NCI-H2196 treated with DMSO at 0.1 percent for 48 hours (cell line): Measurements from ENCODE around the gene POU2F1.

Experiments
- DNase-seq: peaks from one replicate; lab custom pipeline; 2025; ENCODE audit not compliant: unreplicated experiment; lab: John Stamatoyannopoulos, UW

POU2F1 gene

GRCh38 chr1:167412920-167413319 lies 192.2 kb downstream of the POU2F1 start:
- no peak for DNase-seq

GRCh38 chr1:167413328-167413727 lies 192.6 kb downstream of the POU2F1 start:
- DNase-seq = no peak

GRCh38 chr1:167416506-167416905 lies 195.8 kb downstream of the POU2F1 start:
- no peak for DNase-seq

GRCh38 chr1:167418391-167418790 lies 197.7 kb downstream of the POU2F1 start:
- no peak for DNase-seq

GRCh38 chr1:167419245-167419644 lies 198.6 kb downstream of the POU2F1 start:
- DNase-seq = no peak

- no peak for DNase-seq
These were observed 199.8 kb downstream of the POU2F1 start for GRCh38 chr1:167420510-167420909.

GRCh38 chr1:167423684-167424619 lies 203.3 kb downstream of the POU2F1 start:
- no peak for DNase-seq

- DNase-seq = no peak
These were observed 204.8 kb downstream of the POU2F1 start for GRCh38 chr1:167425482-167425881.

DNA sequence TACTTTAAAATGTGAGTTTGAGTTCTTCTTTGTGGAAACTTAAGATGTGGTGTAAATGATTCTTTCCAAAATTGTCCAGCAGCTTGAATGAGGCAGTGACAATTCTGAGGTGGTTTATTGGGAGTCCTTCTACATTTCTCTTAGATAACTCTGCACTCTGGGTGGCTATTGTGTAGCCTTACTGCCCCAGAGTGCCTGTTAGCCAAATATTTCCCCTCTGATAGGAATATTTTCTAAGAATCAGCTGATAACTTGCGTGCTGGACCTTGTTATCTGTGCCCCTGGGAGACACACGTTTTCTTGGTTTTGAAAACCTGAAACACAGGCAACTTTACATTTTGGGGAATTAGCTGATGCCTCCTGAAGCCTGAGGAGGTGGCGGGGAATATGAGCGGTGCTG lies 206.0 kb downstream of the POU2F1 start:
- DNase-seq = no peak

DNA sequence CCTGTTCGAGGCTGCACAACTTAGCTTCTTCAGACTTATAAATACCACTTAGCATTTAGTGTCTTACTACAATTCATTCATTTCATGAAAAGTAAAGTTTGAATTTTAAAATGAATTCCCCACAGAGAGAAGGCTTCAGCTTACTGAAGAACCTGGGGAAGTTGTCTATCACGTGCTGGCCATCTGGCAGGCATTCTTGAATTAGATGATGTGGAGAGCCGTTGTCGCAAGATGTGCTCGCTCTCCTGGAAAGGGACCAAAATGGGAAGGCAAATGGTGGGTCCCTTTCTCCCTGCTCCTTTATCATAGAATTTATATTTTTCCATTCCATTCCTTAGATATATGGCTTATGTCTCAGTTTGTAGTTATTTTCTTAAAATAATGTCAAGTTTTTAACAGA lies 207.2 kb downstream of the POU2F1 start:
- no peak for DNase-seq

- no peak for DNase-seq
These were observed 207.7 kb downstream of the POU2F1 start for GRCh38 chr1:167428395-167428794.

DNA sequence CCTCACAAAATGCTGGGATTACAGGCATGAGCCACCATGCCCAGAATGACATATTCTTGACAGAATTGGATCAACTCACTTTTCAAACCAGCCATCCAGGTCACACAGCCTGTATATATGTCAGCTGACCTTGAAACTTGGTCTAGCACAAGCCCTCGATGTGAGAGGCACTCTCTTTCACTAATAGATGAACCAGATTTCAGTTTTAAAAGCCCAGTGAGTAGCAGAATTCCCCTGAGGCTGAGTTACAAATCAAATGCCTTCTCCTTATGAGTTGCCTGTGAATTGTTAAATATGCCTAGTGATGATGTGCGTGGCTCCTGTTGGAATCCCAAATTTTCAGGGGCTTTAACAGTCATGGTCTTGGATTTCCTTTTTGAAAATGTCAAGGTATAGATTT lies 208.9 kb downstream of the POU2F1 start:
- DNase-seq = no peak

DNA sequence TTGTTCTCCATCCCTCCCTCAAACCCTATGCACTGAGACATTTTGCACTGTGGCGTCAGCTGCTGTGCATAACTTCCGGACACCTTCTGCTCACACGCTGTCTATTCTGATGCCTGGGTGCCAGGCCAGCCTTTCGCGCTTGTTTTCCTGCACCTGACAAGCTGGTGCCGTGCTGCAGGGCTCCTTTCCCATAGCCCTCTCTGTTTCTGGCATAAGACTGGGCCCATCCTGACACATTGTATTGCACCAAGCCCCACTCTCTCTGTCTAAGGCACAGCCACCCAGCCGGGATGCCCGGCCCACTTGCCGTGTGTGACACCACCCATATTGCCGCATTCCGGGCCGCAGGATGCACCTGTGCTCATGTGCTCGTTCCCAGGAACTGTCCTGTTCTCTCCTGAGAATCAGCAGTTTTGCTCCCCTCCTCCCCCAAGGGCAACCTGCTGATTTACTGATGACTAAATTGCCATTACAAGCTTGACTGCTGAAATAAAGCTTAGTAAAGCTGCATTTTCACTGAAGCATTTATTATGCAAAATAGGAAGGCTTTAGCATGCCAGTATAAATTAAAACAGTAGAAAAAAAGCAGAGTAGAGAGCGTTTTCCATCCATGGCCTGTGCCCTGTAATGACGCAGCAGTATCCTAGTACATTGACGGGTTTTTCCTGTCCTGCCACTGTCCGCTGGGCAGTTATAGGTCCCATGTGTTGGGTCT lies 209.6 kb downstream of the POU2F1 start:
- no peak for DNase-seq

GRCh38 chr1:167430849-167431242 lies 210.2 kb downstream of the POU2F1 start:
- no peak for DNase-seq

GRCh38 chr1:167431261-167431908 lies 210.7 kb downstream of the POU2F1 start:
- no peak for DNase-seq

DNA sequence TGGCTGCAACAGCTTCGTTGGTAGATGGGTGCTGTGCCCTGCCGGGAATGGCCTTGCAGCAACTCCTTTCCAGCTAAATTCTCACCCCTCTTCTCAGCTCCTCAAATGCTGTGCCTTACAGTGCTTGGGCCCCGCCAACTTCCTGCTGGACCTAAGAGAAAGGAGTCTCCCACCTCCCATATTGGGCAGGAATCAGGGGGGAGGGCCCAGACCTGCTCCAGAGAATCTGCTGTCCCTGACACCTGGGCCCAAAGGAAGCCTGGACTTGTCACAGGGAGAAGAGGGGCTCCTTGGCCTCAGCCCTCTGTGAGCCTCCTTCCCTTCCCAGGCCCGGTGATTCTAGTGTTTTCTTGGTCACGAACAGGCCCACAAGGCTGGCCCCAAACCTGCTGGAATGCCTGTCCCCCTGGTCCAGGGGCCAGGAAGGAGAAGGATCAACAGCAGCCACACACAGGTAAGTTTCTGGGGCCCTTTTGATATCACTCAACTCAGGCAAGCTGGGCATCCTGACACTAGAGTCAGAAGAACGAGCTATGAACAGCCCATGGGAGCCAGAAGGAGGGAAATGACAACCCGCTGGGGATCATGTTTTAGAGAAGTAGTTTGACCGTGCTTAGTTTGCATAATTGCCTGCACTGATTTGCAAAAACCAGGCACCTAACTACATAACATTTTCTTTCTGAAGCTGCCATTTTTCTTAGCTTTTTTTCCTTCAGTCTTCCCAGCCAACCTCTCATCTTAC lies 211.4 kb downstream of the POU2F1 start:
- no peak for DNase-seq

DNA sequence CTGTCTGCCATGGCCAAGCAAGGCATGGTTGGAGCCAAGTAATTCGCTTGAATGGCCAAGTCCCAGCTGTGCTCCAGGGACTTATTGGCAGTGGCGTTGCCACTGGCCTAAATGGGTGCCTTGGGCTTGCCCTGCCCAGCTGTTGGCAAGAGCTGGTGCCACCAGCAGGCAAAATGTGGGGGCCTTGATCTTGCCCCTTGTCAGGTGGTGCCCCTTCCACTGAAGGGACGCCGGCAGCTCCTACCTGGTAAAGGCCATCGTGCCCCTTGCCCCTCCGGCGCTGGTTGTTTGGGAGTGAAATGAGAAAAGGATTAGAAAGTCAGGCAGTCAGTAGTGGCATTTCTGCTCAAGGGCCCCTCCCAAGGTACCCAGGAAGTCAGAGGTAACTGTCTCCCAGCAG lies 212.1 kb downstream of the POU2F1 start:
- no peak for DNase-seq

- DNase-seq = no peak
These were observed 213.2 kb downstream of the POU2F1 start for GRCh38 chr1:167433884-167434283.

- no peak for DNase-seq
These were observed 213.6 kb downstream of the POU2F1 start for GRCh38 chr1:167434306-167434705.

GRCh38 chr1:167435484-167435883 lies 214.8 kb downstream of the POU2F1 start:
- DNase-seq = no peak
